SHP77 treated with DMSO at 0.1 percent for 48 hours (cell line): Measurements from ENCODE around the gene TMED10.
"Not testable (repeated sequence)": the region's sequence is repeated elsewhere in the genome, so short reads cannot be mapped to it uniquely, and the experiment has no call there.

Experiments
- DNase-seq: peaks from one replicate; lab custom pipeline; 2025; lab: John Stamatoyannopoulos, UW

Gene TMED10

GRCh38 chr14:75190023-75190422 is 13.6 kb upstream of the TMED10 start:
- no peak for DNase-seq

GRCh38 chr14:75188520-75189268 is 12.3 kb upstream of the TMED10 start:
- DNase-seq = no peak

- DNase-seq = no peak
These were observed 11.7 kb upstream of the TMED10 start for GRCh38 chr14:75188086-75188485.

- DNase-seq = no peak
These were observed 10.5 kb upstream of the TMED10 start for GRCh38 chr14:75186953-75187352.

- no peak for DNase-seq
These were observed 9.0 kb upstream of the TMED10 start for GRCh38 chr14:75185251-75186040.

GRCh38 chr14:75184492-75184891 is 8.1 kb upstream of the TMED10 start:
- no peak for DNase-seq

- no peak for DNase-seq
These were observed 7.6 kb upstream of the TMED10 start for GRCh38 chr14:75184039-75184438.

GRCh38 chr14:75183225-75183624 is 6.8 kb upstream of the TMED10 start:
- no peak for DNase-seq

- DNase-seq = no peak
These were observed 6.4 kb upstream of the TMED10 start for GRCh38 chr14:75182821-75183220.

- DNase-seq = not testable (repeated sequence)
These were observed 5.8 kb upstream of the TMED10 start for GRCh38 chr14:75182163-75182562.

GRCh38 chr14:75181293-75182062 is 5.1 kb upstream of the TMED10 start:
- DNase-seq = no peak

- DNase-seq = no peak
These were observed 703 bp downstream of the TMED10 start for GRCh38 chr14:75175677-75176141.

GRCh38 chr14:75174066-75174465 is 2.3 kb downstream of the TMED10 start:
- DNase-seq = no peak

- DNase-seq = no peak
These were observed 5.6 kb downstream of the TMED10 start for GRCh38 chr14:75170772-75171171.

GRCh38 chr14:75168586-75169335 is 7.7 kb downstream of the TMED10 start:
- DNase-seq = no peak

- no peak for DNase-seq
These were observed 9.1 kb downstream of the TMED10 start for GRCh38 chr14:75167325-75167724.

GRCh38 chr14:75165586-75166391 is 10.6 kb downstream of the TMED10 start:
- no peak for DNase-seq

GRCh38 chr14:75164809-75165208 is 11.6 kb downstream of the TMED10 start:
- DNase-seq = no peak

GRCh38 chr14:75163677-75164076 is 12.7 kb downstream of the TMED10 start:
- no peak for DNase-seq

GRCh38 chr14:75162631-75163030 is 13.8 kb downstream of the TMED10 start:
- no peak for DNase-seq
